Measurements from ENCODE around the gene COG7. TPM values are rescaled to one million over a fixed set of nuclear protein-coding genes. Genes with fewer than 3 reads are reported as not detected.
"Not testable (repeated sequence)": the region's sequence is repeated elsewhere in the genome, so short reads cannot be mapped to it uniquely, and the experiment has no call there.

The COG7 gene
- total RNA-seq, 1 experiment from 2014 or later = 22.6 TPM

DNA sequence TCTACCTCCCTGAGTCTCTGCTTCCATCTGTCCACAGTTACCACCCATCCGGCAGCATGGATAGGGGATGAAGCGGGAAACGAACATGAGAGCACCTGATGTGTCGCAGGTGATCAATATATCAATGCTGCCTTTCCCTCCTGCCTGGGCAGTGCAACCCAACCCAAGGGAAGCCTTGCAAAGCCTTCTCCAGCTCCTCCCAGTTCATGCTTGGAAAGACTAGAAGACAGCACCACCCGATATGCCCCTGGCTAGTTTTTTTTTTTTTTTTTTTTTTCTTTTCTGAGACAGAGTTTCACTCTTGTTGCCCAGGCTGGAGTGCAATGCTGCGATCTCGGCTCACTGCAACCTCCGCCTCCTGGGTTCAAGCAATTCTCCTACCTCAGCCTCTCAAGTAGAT, 63.1 kb downstream of the COG7 start:
- CTCF ChIA-PET = interaction anchor here (2.8 to 2.9 kb wide), 2 partner anchors 9 to 46 kb away, joined by 10 to 11 read pairs; no protein-coding TSS in a partner anchor
- H3K4me1 Mint-ChIP-seq; ATAC-seq; DNase-seq (ENCODE audit: low spot score); H3K9me3 Mint-ChIP-seq; H3K27ac Mint-ChIP-seq; H3K4me3 Mint-ChIP-seq; H3K27me3 Mint-ChIP-seq (ENCODE audit: low read depth); POLR2A ChIA-PET: not testable (repeated sequence)
- H3K36me3 Mint-ChIP-seq = peaks cover 23% of the 10 kb centered on the region

DNA sequence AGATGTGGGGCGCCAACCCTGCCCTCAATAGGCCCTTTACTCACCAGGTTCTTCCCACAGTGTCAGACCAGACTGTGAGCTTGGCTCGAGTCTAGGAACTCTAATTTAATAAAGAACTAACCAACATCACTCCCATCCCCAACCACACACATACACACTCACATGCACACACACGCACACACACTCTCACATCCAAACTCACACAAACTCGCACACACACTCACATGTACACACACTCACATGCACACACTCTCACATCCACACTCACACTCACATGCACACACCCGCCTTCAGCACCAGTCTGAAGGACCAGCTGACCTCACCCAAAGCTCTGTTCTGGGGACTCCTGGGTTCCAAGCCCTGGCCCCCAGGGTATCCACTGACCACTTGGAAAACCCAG, 63.8 kb downstream of the COG7 start:
- H3K9me3 Mint-ChIP-seq = no peaks in the 10 kb centered on the region
- no peak overlapping the region for H3K4me3 Mint-ChIP-seq
- no peaks in the 10 kb centered on the region for H3K27me3 Mint-ChIP-seq (ENCODE audit: low read depth)
- ChIA-PET POLR2A (no interaction called here), CTCF (interaction anchor here (2.9 kb wide), 1 partner anchor 10 kb away, joined by 11 read pairs; no protein-coding TSS in a partner anchor)
- ATAC-seq = no peak
- no peak for TF ChIP-seq STAT6 (CRISPR knock-in tag; conservative IDR thresholded peaks at IDR 0.05; ENCODE audit: low read depth)
- TF ChIP-seq FOXJ3 (CRISPR knock-in tag; IDR thresholded peaks at IDR 0.05; ENCODE audit: borderline replicate concordance) = no peak
- no peak for TF ChIP-seq PRRX2 (CRISPR knock-in tag; IDR thresholded peaks at IDR 0.05)
- TF ChIP-seq RELA (CRISPR knock-in tag; IDR thresholded peaks at IDR 0.05; ENCODE audit: borderline replicate concordance) = no peak
- TF ChIP-seq RORB (CRISPR knock-in tag; IDR thresholded peaks at IDR 0.05) = no peak
- no peak for TF ChIP-seq JAZF1 (CRISPR knock-in tag; IDR thresholded peaks at IDR 0.05)
- no peak for TF ChIP-seq MYBL2 (CRISPR knock-in tag; IDR thresholded peaks at IDR 0.05)
- TF ChIP-seq, protein P1, sequence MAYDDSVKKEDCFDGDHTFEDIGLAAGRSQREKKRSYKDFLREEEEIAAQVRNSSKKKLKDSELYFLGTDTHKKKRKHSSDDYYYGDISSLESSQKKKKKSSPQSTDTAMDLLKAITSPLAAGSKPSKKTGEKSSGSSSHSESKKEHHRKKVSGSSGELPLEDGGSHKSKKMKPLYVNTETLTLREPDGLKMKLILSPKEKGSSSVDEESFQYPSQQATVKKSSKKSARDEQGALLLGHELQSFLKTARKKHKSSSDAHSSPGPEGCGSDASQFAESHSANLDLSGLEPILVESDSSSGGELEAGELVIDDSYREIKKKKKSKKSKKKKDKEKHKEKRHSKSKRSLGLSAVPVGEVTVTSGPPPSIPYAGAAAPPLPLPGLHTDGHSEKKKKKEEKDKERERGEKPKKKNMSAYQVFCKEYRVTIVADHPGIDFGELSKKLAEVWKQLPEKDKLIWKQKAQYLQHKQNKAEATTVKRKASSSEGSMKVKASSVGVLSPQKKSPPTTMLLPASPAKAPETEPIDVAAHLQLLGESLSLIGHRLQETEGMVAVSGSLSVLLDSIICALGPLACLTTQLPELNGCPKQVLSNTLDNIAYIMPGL (CRISPR knock-in tag; IDR thresholded peaks at IDR 0.05) = no peak
- TF ChIP-seq TEAD4 (CRISPR knock-in tag; IDR thresholded peaks at IDR 0.05) = no peak
- no peak for TF ChIP-seq CDX4 (CRISPR knock-in tag; IDR thresholded peaks at IDR 0.05; ENCODE audit: borderline replicate concordance)
- no peak for TF ChIP-seq ZNF138 (CRISPR knock-in tag; conservative IDR thresholded peaks at IDR 0.05)
- TF ChIP-seq JUN (CRISPR knock-in tag; IDR thresholded peaks at IDR 0.05) = no peak
- no peak for TF ChIP-seq MXD4 (CRISPR knock-in tag; IDR thresholded peaks at IDR 0.05; ENCODE audit: borderline replicate concordance)
- TF ChIP-seq, protein P2, sequence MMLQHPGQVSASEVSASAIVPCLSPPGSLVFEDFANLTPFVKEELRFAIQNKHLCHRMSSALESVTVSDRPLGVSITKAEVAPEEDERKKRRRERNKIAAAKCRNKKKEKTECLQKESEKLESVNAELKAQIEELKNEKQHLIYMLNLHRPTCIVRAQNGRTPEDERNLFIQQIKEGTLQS (CRISPR knock-in tag; conservative IDR thresholded peaks at IDR 0.05) = no peak
- TF ChIP-seq GABPB1 (CRISPR knock-in tag; IDR thresholded peaks at IDR 0.05) = no peak
- H3K27ac Mint-ChIP-seq = peak overlapping the region; percentile 64
- no peaks in the 10 kb centered on the region for H3K4me1 Mint-ChIP-seq
- no peak for DNase-seq (ENCODE audit: low spot score)
- peaks cover 23% of the 10 kb centered on the region for H3K36me3 Mint-ChIP-seq

- ChIA-PET POLR2A (no interaction called here), CTCF (interaction anchor here (2.9 kb wide), 1 partner anchor 11 kb away, joined by 11 read pairs; no protein-coding TSS in a partner anchor)
- Mint-ChIP-seq H3K4me3 (no peak overlapping the region), H3K9me3 (no peaks in the 10 kb centered on the region), H3K4me1 (no peaks in the 10 kb centered on the region), H3K36me3 (peaks cover 23% of the 10 kb centered on the region), H3K27ac (peak overlapping the region; percentile 32; the same call in 1 of the 2 replicates), H3K27me3 (ENCODE audit: low read depth) (no peaks in the 10 kb centered on the region)
- ATAC-seq (no peak), DNase-seq (ENCODE audit: low spot score) (no peak)
- TF ChIP-seq GABPB1 (CRISPR knock-in tag; IDR thresholded peaks at IDR 0.05) (no peak), CBFB (CRISPR knock-in tag; IDR thresholded peaks at IDR 0.05; ENCODE audit: low read depth) (no peak), MXD4 (CRISPR knock-in tag; IDR thresholded peaks at IDR 0.05; ENCODE audit: borderline replicate concordance) (no peak), PRDM15 (CRISPR knock-in tag; IDR thresholded peaks at IDR 0.05) (no peak), ATF1 (CRISPR knock-in tag; IDR thresholded peaks at IDR 0.05) (no peak)
- TF ChIP-seq, protein P3, sequence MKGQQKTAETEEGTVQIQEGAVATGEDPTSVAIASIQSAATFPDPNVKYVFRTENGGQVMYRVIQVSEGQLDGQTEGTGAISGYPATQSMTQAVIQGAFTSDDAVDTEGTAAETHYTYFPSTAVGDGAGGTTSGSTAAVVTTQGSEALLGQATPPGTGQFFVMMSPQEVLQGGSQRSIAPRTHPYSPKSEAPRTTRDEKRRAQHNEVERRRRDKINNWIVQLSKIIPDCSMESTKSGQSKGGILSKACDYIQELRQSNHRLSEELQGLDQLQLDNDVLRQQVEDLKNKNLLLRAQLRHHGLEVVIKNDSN (CRISPR knock-in tag; IDR thresholded peaks at IDR 0.05) = no peak
- TF ChIP-seq, protein P4, sequence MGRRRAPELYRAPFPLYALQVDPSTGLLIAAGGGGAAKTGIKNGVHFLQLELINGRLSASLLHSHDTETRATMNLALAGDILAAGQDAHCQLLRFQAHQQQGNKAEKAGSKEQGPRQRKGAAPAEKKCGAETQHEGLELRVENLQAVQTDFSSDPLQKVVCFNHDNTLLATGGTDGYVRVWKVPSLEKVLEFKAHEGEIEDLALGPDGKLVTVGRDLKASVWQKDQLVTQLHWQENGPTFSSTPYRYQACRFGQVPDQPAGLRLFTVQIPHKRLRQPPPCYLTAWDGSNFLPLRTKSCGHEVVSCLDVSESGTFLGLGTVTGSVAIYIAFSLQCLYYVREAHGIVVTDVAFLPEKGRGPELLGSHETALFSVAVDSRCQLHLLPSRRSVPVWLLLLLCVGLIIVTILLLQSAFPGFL (CRISPR knock-in tag; IDR thresholded peaks at IDR 0.05; ENCODE audit: borderline replicate concordance) = no peak
Measured at GRCh38 chr16:23388786-23389185, 64.2 kb downstream of the COG7 start.
